AG04450 (cell line): ENCODE results near the gene PEX1. TPM values are rescaled to one million over a fixed set of nuclear protein-coding genes. Genes with fewer than 3 reads are reported as not detected.

Source experiments
- CTCF ChIA-PET: fragments of 300-600, 350-600 bp; formaldehyde crosslinking; extraction: SDS; loops from one replicate; lab custom pipeline; 2022; ENCODE audit warnings: antibody characterized with exemption, inconsistent platforms; lab: Charles Lee
- POLR2A ChIA-PET: fragments of 350-600 bp; formaldehyde crosslinking; extraction: SDS; loops from one replicate; lab custom pipeline; 2021; ENCODE audit warnings: antibody characterized with exemption, inconsistent platforms; lab: Yijun Ruan, JAX
- DNase-seq: peaks from one replicate; pipeline ENCODE4 v3.0.0-alpha.2; 2011; ENCODE audit warnings: low read depth, low spot score
- H3K27ac ChIP-seq: one replicate; pipeline ENCODE4 v1.5.1; 2012; ENCODE audit warnings: low read depth, low read length, control low read depth
- H3K27me3 ChIP-seq: one replicate; pipeline ENCODE4 v1.6.0; 2012; ENCODE audit warnings: low read length; ENCODE audit not compliant: control insufficient read depth, insufficient read depth
- H3K4me3 ChIP-seq: 2 replicates; pipeline ENCODE4 v1.5.1; 2011; ENCODE audit warnings: mild to moderate bottlenecking, low read depth, low read length, control low read depth
- H3K9me3 ChIP-seq: 2 replicates; pipeline ENCODE4 v1.5.1; 2012; ENCODE audit warnings: low read length; ENCODE audit not compliant: control insufficient read depth, insufficient read depth
- polyA plus RNA-seq: library from polyadenylated mRNA; depleted of rRNA; stranded (reverse); fragments of >200 nt; gene quantifications from 2 replicates; pipeline ENCODE4 v1.2.3, GENCODE V29; 2011
- TF ChIP-seq, protein P1 (sequence below): IDR thresholded peaks from 2 replicates; pipeline ENCODE4 v1.5.1; 2011; ENCODE audit warnings: low read depth, low read length, control low read depth, inconsistent platforms

PEX1 gene
- polyA plus RNA-seq, 1 experiment: 20.9 TPM

DNA sequence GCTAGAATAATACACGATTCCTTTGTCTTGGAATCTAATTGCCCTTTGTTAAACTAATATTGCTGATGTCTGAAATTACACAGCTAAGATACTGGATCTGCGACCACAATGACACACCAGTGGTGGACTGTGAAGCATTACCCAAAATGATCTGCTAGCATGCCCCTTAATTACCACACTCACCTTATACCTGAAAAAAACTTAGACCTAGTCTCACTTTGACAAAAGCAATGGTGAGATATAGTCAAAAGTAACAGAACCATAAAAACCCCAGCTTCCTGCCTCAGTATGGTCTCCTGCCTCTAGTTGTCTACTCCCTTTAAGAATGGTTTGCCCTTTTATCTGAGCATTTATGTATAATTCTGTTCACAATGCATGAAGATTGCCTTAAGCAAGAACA, 29.8 kb downstream of the PEX1 start:
- CTCF ChIA-PET: interaction anchor here (0.7 kb wide), 3 partner anchors 21 to 319 kb away, joined by 5 to 8 read pairs (median 7); partner anchors contain the start of gene LRRD1

DNA sequence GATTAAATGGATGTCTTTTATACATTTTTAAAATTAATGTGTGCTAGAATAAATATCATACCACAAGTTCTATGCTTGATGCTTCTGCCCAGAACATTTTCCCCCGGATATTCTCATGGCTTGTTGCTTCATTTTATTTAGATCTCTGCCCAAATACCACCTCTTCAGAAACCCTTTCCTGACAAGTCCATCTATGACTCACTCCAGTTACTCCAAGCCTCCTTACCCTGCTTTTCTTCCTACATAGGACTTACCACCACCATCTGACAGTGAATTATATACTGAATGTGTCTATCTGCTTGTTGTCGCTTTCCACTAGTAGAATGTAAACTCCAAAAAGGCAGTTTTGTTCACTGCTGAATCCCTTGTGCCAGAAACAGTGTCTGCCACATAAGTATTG, 31.4 kb downstream of the PEX1 start:
- ChIA-PET POLR2A (no interaction called here), CTCF (interaction anchor here (0.7 kb wide), 1 partner anchor 73 kb away, joined by 3 read pairs; no protein-coding TSS in a partner anchor)
- no peaks in the 10 kb centered on the region for H3K9me3 ChIP-seq
- TF ChIP-seq, protein P1, sequence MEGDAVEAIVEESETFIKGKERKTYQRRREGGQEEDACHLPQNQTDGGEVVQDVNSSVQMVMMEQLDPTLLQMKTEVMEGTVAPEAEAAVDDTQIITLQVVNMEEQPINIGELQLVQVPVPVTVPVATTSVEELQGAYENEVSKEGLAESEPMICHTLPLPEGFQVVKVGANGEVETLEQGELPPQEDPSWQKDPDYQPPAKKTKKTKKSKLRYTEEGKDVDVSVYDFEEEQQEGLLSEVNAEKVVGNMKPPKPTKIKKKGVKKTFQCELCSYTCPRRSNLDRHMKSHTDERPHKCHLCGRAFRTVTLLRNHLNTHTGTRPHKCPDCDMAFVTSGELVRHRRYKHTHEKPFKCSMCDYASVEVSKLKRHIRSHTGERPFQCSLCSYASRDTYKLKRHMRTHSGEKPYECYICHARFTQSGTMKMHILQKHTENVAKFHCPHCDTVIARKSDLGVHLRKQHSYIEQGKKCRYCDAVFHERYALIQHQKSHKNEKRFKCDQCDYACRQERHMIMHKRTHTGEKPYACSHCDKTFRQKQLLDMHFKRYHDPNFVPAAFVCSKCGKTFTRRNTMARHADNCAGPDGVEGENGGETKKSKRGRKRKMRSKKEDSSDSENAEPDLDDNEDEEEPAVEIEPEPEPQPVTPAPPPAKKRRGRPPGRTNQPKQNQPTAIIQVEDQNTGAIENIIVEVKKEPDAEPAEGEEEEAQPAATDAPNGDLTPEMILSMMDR: no peak
- no peak overlapping the region for H3K27ac ChIP-seq
- no peaks in the 10 kb centered on the region for H3K27me3 ChIP-seq
- no peak for DNase-seq
- no peak overlapping the region for H3K4me3 ChIP-seq

More for the DNA sequence above, 29.8 kb downstream of the PEX1 start:
- DNase-seq: no peak
- TF ChIP-seq, protein P1: no peak
- Histone ChIP-seq H3K27ac (no peak overlapping the region), H3K4me3 (no peak overlapping the region), H3K27me3 (no peaks in the 10 kb centered on the region), H3K9me3 (no peaks in the 10 kb centered on the region)
- POLR2A ChIA-PET: no interaction called here

DNA sequence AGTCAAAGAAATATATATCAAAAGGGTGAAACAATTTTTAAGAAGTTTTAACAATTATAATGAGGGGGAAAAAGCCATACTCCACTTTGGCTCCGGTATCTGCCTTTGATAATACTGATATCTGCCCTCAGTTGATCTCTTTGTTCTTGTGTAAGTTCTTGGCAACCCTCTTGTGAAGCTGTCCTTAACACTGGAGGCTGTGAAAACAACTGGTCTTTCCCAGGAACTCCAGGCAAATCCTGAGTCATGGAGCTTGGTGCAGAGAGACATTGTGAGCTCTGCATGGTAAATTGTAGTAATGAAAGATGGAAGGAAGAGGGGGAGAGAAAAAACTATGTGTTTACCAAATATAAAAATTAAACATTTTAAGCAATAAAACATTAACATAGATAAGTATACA, 38.7 kb downstream of the PEX1 start:
- H3K4me3 ChIP-seq: no peak overlapping the region
- H3K27me3 ChIP-seq: no peaks in the 10 kb centered on the region
- DNase-seq: no peak
- no peaks in the 10 kb centered on the region for H3K9me3 ChIP-seq
- POLR2A ChIA-PET: no interaction called here
- H3K27ac ChIP-seq: no peak overlapping the region
- TF ChIP-seq, protein P1: no peak
- CTCF ChIA-PET: interaction anchor here (0.9 to 1.0 kb wide), 3 partner anchors 28 to 39 kb away, joined by 3 to 5 read pairs (median 3); partner anchors contain the start of gene RBM48

DNA sequence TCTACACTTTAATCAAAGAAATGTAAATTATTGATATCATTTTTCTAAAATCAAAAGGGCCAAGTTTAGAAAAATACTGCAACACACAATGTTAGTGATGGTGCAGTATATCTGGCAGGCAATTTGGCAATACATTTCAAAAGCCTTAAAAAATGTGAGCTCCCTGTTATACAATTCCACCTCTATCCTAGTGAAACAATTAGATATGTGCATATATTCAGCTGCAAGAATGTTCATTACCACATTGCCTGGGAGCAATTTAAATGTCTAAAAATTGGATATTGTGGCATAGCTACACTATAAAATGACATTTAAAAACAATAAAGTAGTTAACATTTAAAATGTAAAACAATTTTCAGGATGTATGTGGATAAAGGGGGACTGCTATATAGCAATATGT, 40.5 kb downstream of the PEX1 start:
- Histone ChIP-seq H3K27ac (no peak overlapping the region), H3K9me3 (no peaks in the 10 kb centered on the region), H3K27me3 (no peaks in the 10 kb centered on the region), H3K4me3 (no peak overlapping the region)
- DNase-seq: no peak
- CTCF ChIA-PET: interaction anchor here (2.5 kb wide), 1 partner anchor 27 kb away, joined by 12 read pairs; no protein-coding TSS in a partner anchor
- TF ChIP-seq, protein P1: no peak
- POLR2A ChIA-PET: no interaction called here

DNA sequence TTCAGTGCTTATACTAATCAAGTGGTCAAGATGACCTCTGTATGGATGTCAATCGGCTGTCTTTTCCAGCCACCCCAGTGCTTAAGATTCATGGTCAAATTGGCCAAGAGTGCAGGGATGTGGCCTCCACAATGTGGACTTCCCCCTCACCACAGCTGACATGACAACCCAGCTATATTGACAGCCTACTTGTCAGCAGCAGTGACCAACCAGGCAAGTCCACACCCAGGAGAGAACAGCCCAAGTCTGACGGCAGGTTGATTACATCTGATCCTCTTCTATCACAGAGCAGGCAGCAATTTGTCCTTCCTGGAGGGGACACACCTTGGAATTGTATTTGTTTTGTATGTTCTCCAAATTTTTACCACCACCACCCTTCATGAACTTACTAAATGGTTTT, 42.3 kb downstream of the PEX1 start:
- no peak overlapping the region for H3K4me3 ChIP-seq
- DNase-seq: no peak
- POLR2A ChIA-PET: no interaction called here
- CTCF ChIA-PET: interaction anchor here (2.5 kb wide), 1 partner anchor 25 kb away, joined by 12 read pairs; no protein-coding TSS in a partner anchor
- no peak overlapping the region for H3K27ac ChIP-seq
- H3K9me3 ChIP-seq: no peaks in the 10 kb centered on the region
- TF ChIP-seq, protein P1: no peak
- no peaks in the 10 kb centered on the region for H3K27me3 ChIP-seq
